ENCODE data around the gene APLF.

The APLF gene

GRCh38 chr2:68418855-68419254 is 48.5 kb upstream of the APLF start:
- no peak overlapping the region for H3K27ac ChIP-seq (ENCODE audit: low read length)
- no peak for DNase-seq
- peak overlapping the region; percentile 7; the same call in 1 of the 2 replicates for H2AFZ ChIP-seq (ENCODE audit: low read length)
- H3F3A ChIP-seq (ENCODE audit: insufficient read depth, low read length) = peaks cover 4% of the 10 kb centered on the region; the same call in 1 of the 2 replicates
- no peaks in the 10 kb centered on the region for H3K36me3 ChIP-seq (replicated peaks; ENCODE audit: insufficient read depth, low read length)
- H3K9ac ChIP-seq (ENCODE audit: low read length) = no peak overlapping the region
- H3K4me3 ChIP-seq (ENCODE audit: low read length) = no peak overlapping the region
- H3K9me3 ChIP-seq (replicated peaks; ENCODE audit: insufficient read depth, low read length) = no peaks in the 10 kb centered on the region
- H3K79me2 ChIP-seq (ENCODE audit: low read length) = no peaks in the 10 kb centered on the region
- no peak for TF ChIP-seq EZH2 (optimal IDR thresholded peaks at IDR 0.05; ENCODE audit: low read depth, low read length)
- no peak for TF ChIP-seq EZH2phosphoT487 (IDR thresholded peaks at IDR 0.05; ENCODE audit: low read length)
- TF ChIP-seq CTCF (IDR thresholded peaks at IDR 0.05; ENCODE audit: low read length) = peak; percentile 13; the same call in 1 of the 2 replicates
- no peaks in the 10 kb centered on the region for H4K20me1 ChIP-seq (ENCODE audit: insufficient read depth, low read length)
- no peaks in the 10 kb centered on the region for H3K9me2 ChIP-seq (replicated peaks; ENCODE audit: insufficient read depth, low read length)
- H3K4me2 ChIP-seq (ENCODE audit: low read depth, low read length) = no peak overlapping the region
- H3K4me1 ChIP-seq (ENCODE audit: low read length) = peaks cover 35% of the 10 kb centered on the region
- no peaks in the 10 kb centered on the region for H3K27me3 ChIP-seq (replicated peaks; ENCODE audit: insufficient read depth, low read length)

- H3K4me2 ChIP-seq (ENCODE audit: low read depth, low read length) = no peak overlapping the region
- H3K36me3 ChIP-seq (replicated peaks; ENCODE audit: insufficient read depth, low read length) = no peaks in the 10 kb centered on the region
- H2AFZ ChIP-seq (ENCODE audit: low read length) = no peak overlapping the region
- TF ChIP-seq EZH2phosphoT487 (IDR thresholded peaks at IDR 0.05; ENCODE audit: low read length) (no peak), CTCF (IDR thresholded peaks at IDR 0.05; ENCODE audit: low read length) (no peak), EZH2 (optimal IDR thresholded peaks at IDR 0.05; ENCODE audit: low read depth, low read length) (no peak)
- H3K9me3 ChIP-seq (replicated peaks; ENCODE audit: insufficient read depth, low read length) = no peaks in the 10 kb centered on the region
- no peaks in the 10 kb centered on the region for H3K27me3 ChIP-seq (replicated peaks; ENCODE audit: insufficient read depth, low read length)
- H3F3A ChIP-seq (ENCODE audit: insufficient read depth, low read length) = peaks cover 13% of the 10 kb centered on the region
- H4K20me1 ChIP-seq (ENCODE audit: insufficient read depth, low read length) = no peaks in the 10 kb centered on the region
- no peak overlapping the region for H3K9ac ChIP-seq (ENCODE audit: low read length)
- DNase-seq = no peak
- H3K79me2 ChIP-seq (ENCODE audit: low read length) = no peaks in the 10 kb centered on the region
- peaks cover 50% of the 10 kb centered on the region for H3K4me1 ChIP-seq (ENCODE audit: low read length)
- H3K9me2 ChIP-seq (replicated peaks; ENCODE audit: insufficient read depth, low read length) = no peaks in the 10 kb centered on the region
- no peak overlapping the region for H3K4me3 ChIP-seq (ENCODE audit: low read length)
- no peak overlapping the region for H3K27ac ChIP-seq (ENCODE audit: low read length)
These were observed 47.0 kb upstream of the APLF start for GRCh38 chr2:68420254-68420910.

DNA sequence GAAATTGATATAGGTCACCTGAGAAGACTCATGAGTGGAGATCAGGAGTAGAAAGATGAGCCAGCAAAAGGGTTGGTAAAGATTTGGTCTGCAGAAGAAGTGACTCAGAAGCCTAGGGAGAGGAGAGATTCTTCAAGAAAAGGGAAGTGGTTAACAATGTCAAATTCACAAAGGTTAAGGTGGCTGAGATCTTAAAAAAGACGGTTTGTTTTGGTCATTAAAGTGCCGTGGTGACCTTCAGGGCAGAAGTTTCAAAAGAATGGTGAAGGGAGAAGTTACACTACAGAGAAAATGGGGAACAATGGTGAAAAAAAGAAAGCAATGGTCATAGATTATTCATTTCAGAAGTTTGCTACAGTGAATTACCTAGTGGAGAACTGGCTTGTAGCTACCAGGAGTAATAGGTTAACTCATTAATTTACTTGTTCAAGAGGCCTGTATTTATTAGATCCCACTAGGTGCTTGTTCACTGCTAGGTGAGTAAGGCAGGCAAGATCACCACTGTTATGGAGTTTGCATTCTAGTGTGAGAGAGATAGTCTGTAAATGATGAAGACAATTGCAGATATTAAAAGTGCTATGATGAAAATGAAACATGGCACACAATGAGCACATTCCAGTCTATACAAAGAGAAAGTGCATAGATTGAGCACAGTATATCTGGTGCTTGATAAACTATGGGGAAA is 43.3 kb upstream of the APLF start:
- H4K20me1 ChIP-seq (ENCODE audit: insufficient read depth, low read length) = no peaks in the 10 kb centered on the region
- H3K4me3 ChIP-seq (ENCODE audit: low read length) = no peak overlapping the region
- H3K4me1 ChIP-seq (ENCODE audit: low read length) = peaks cover 66% of the 10 kb centered on the region
- no peaks in the 10 kb centered on the region for H3K9me2 ChIP-seq (replicated peaks; ENCODE audit: insufficient read depth, low read length)
- H3K9ac ChIP-seq (ENCODE audit: low read length) = 0 out of 2 replicates have a peak overlapping the region, but pooled peaks have one; percentile 5
- H3K27me3 ChIP-seq (replicated peaks; ENCODE audit: insufficient read depth, low read length) = no peaks in the 10 kb centered on the region
- peaks cover 26% of the 10 kb centered on the region for H3F3A ChIP-seq (ENCODE audit: insufficient read depth, low read length)
- no peaks in the 10 kb centered on the region for H3K36me3 ChIP-seq (replicated peaks; ENCODE audit: insufficient read depth, low read length)
- no peaks in the 10 kb centered on the region for H3K9me3 ChIP-seq (replicated peaks; ENCODE audit: insufficient read depth, low read length)
- TF ChIP-seq EZH2 (optimal IDR thresholded peaks at IDR 0.05; ENCODE audit: low read depth, low read length) (no peak), EZH2phosphoT487 (IDR thresholded peaks at IDR 0.05; ENCODE audit: low read length) (no peak), CTCF (IDR thresholded peaks at IDR 0.05; ENCODE audit: low read length) (no peak)
- no peaks in the 10 kb centered on the region for H3K79me2 ChIP-seq (ENCODE audit: low read length)
- peak overlapping the region; percentile 65 for H3K4me2 ChIP-seq (ENCODE audit: low read depth, low read length)
- H3K27ac ChIP-seq (ENCODE audit: low read length) = peak overlapping the region; percentile 48; the same call in 1 of the 2 replicates
- 0 out of 2 replicates have a peak overlapping the region, but pooled peaks have one; percentile 11 for H2AFZ ChIP-seq (ENCODE audit: low read length)
- DNase-seq = peak; percentile 60

Data from MM.1S (cell line).